GM12873 (cell line): ENCODE data around the gene PTCD3.
A peak's percentile ranks its signal among the peaks of the same experiment; 100 is the strongest.

Experiments
- CTCF ChIP-seq: IDR thresholded peaks from 2 replicates; pipeline ENCODE4 v1.5.1; 2012; ENCODE audit warnings: low read depth, mild to moderate bottlenecking, moderate library complexity, low read length, control low read depth; ENCODE audit not compliant: insufficient read depth; ENCODE audit errors: missing control alignments

The PTCD3 gene

DNA sequence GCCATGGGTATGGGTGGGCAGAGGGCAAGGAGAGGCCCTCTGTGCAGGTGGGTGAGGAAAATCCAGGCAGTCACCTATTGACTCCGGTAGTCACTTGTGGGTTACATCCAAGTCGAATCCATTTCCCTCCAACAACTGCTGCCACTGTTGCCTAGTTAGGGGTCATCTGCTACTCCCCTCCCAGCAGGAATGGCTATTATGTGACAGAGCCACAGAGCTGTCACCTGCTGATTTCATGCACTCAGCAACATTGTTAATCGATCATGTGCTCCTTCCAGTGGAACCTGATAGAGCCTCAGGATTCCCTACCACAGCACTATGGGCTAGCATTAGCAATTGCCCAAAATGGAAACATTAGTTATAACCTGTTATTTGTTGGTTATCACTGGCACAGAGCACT lies 31.8 kb upstream of the PTCD3 start:
- no peak for TF ChIP-seq CTCF

DNA sequence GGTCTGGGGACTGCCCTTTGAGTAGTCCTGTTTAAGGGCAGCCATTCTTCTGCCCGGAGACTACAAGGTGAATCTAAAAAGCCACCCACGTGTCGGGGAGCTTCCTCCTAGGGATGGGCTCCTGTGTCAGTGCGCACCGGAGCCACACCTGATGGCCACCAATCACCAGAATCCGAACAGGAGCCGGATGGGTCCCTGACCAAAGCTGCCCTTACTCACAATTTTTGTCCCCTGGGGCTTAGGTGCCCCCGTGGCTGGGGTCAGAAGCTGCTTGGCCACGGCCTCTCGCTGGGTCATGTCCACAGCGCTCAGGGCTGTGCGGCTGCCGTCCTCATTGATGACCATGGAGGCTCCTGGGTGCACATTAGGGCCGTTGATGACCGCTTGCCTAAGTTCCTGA lies 31.2 kb upstream of the PTCD3 start:
- TF ChIP-seq CTCF = no peak

DNA sequence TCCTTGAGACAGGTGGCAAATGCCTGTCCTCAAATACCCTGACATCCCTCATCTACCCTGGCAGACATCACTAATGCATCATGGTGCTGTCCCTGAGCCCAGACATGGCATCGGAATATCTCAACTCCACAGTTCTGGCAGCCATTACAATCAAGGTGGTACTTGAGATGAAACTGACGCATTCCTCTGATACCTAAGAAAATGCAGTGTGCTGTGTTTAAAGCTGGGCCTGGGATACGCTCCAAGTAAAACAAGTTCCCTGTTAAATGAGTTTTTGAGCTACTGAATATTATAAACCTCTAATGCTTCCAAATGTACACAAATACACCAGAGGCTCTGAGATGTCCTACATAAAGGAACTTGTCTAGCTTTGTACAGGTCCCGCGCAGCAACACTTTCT lies 30.1 kb upstream of the PTCD3 start:
- TF ChIP-seq CTCF = no peak

- peak; percentile 57 for TF ChIP-seq CTCF
Observed at GRCh38 chr2:86078774-86079545, 27.1 kb upstream of the PTCD3 start.

DNA sequence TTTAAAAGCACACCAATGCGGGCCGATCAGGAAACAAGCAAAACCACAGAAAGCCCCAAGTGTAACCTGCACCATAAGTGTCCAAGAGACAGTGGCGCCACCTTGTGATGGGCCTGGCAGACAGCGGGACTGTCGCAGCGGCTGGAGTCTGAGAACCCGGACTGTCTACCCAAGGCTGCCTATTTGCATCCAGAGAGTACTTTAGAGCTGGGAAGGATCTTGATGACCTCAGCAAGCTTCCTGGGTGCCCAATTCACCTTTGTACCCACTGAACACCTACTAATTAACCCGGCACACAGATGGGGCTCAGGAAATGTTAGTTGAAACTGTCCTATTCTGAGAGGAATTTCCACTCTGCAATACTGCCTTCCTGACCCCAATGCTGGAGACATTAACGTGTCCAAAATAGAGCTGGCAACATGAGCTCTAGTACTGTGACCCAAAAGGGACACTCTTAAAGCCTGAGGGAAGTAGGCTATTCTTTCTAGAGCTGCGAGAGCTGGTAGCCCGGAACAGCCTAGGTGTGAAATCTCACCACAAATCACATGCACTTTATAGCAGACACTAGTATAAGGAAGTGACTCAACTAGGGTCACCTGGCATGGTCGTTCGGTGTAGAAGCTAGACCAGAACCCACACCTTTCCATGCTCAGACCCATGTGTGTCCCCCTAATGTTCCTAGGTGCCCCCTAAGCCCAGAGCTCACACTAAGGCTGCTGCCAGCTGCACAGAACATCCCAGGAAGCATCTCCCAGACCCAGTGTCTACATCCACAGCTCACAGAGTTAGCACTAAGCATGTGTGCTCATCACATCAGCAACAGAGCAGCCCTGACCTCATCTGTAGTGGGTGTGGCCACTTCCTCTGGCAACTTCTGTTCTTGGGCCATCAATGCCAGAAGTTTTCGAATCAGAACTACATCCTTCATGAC lies 25.8 kb upstream of the PTCD3 start:
- peak; percentile 89 for TF ChIP-seq CTCF

DNA sequence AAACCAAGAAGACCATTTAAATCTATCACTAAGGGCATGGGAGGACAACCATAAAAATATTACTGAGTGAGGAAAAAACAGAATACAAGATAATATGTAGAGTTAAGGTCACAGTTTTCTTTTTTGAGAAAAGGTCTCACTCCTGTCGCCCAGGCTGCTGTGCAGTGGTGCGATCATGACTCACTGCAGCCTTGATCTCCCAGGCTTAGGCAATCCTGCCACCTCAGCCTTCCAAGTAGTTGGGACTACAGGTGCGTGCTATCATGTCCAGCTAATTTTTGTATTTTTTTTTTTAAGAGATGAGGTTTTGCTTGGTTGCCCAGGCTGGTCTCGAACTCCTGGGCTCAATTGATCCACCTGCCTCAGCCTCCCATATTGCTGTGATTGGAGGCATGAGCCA lies 24.3 kb upstream of the PTCD3 start:
- TF ChIP-seq CTCF = no peak

GRCh38 chr2:86082756-86083155 lies 23.3 kb upstream of the PTCD3 start:
- no peak for TF ChIP-seq CTCF
